GM21619 (cell line): ENCODE results near the gene PHF2.

ENCODE experiments used
- ATAC-seq: cut with Tn5 transposase; IDR thresholded peaks from one replicate; pipeline ENCODE4 v1.9.1; 2021; ENCODE audit not compliant: unreplicated experiment

Gene PHF2

GRCh38 chr9:93648836-93649235 is 72.5 kb downstream of the PHF2 start:
- ATAC-seq = no peak

GRCh38 chr9:93649610-93650261 is 73.4 kb downstream of the PHF2 start:
- no peak for ATAC-seq

GRCh38 chr9:93650448-93650847 is 74.1 kb downstream of the PHF2 start:
- no peak for ATAC-seq

- ATAC-seq = no peak
These were observed 75.2 kb downstream of the PHF2 start for GRCh38 chr9:93651521-93651950.

- no peak for ATAC-seq
These were observed 76.5 kb downstream of the PHF2 start for GRCh38 chr9:93652604-93653592.

GRCh38 chr9:93653760-93654159 is 77.4 kb downstream of the PHF2 start:
- no peak for ATAC-seq

- ATAC-seq = no peak
These were observed 78.1 kb downstream of the PHF2 start for GRCh38 chr9:93654351-93654961.

- ATAC-seq = no peak
These were observed 79.4 kb downstream of the PHF2 start for GRCh38 chr9:93655621-93656425.

- no peak for ATAC-seq
These were observed 80.2 kb downstream of the PHF2 start for GRCh38 chr9:93656426-93657239.

GRCh38 chr9:93657331-93658111 is 81.1 kb downstream of the PHF2 start:
- no peak for ATAC-seq

- ATAC-seq = no peak
These were observed 82.0 kb downstream of the PHF2 start for GRCh38 chr9:93658184-93658925.

GRCh38 chr9:93659044-93659836 is 82.9 kb downstream of the PHF2 start:
- no peak for ATAC-seq

- no peak for ATAC-seq
These were observed 83.4 kb downstream of the PHF2 start for GRCh38 chr9:93659837-93660177.

- no peak for ATAC-seq
These were observed 84.1 kb downstream of the PHF2 start for GRCh38 chr9:93660352-93661046.

- no peak for ATAC-seq
These were observed 85.2 kb downstream of the PHF2 start for GRCh38 chr9:93661591-93661990.

GRCh38 chr9:93662016-93662638 is 85.7 kb downstream of the PHF2 start:
- ATAC-seq = no peak
